Bronchial epithelial cell (primary cell): ENCODE data around the gene RNF169. TPM values are rescaled to one million over a fixed set of nuclear protein-coding genes. Genes with fewer than 3 reads are reported as not detected.

Experiments
- DNase-seq: peaks from one replicate; pipeline ENCODE4 v3.0.0-alpha.2; 2010; ENCODE audit warnings: low read depth
- FAIRE-seq: peaks from 2 replicates; lab custom pipeline; 2011; peaks lifted over from hg19 to GRCh38; lab: Jason Lieb, UNC
- H3K27me3 ChIP-seq: 2 replicates; pipeline ENCODE4 v1.5.1; 2011; ENCODE audit warnings: low read length; ENCODE audit not compliant: control insufficient read depth, insufficient read depth
- H3K36me3 ChIP-seq: 2 replicates; pipeline ENCODE4 v1.5.1; 2011; ENCODE audit warnings: low read length; ENCODE audit not compliant: control insufficient read depth, insufficient read depth
- H3K4me3 ChIP-seq: 2 replicates; pipeline ENCODE4 v1.5.1; 2011; ENCODE audit warnings: mild to moderate bottlenecking, low read depth, low read length, control low read depth
- CTCF ChIP-seq: IDR thresholded peaks from 2 replicates; pipeline ENCODE4 v1.5.1; 2011; ENCODE audit warnings: mild to moderate bottlenecking, moderate library complexity, low read length, control low read depth, inconsistent platforms; ENCODE audit not compliant: insufficient read depth, severe bottlenecking
- total RNA-seq: library from RNA; depleted of rRNA; stranded (reverse); fragments of >200 nt; gene quantifications from 2 replicates; pipeline ENCODE4 v1.2.1, GENCODE V29; 2014

RNF169 gene
- total RNA-seq, 1 donor from 2014 or later = 12.6 TPM

GRCh38 chr11:74721479-74721835 lies 27.2 kb upstream of the RNF169 start:
- no peak overlapping the region for H3K4me3 ChIP-seq
- peaks cover 6% of the 10 kb centered on the region for H3K27me3 ChIP-seq
- FAIRE-seq (no peak), DNase-seq (no peak)
- no peaks in the 10 kb centered on the region for H3K36me3 ChIP-seq
- no peak for TF ChIP-seq CTCF

- no peak overlapping the region for H3K4me3 ChIP-seq
- H3K27me3 ChIP-seq = peaks cover 8% of the 10 kb centered on the region
- DNase-seq (no peak), FAIRE-seq (no peak)
- H3K36me3 ChIP-seq = no peaks in the 10 kb centered on the region
- no peak for TF ChIP-seq CTCF
These were observed 25.1 kb upstream of the RNF169 start for GRCh38 chr11:74723511-74723910.

GRCh38 chr11:74725701-74726100 lies 22.9 kb upstream of the RNF169 start:
- Histone ChIP-seq H3K4me3 (no peak overlapping the region), H3K36me3 (no peaks in the 10 kb centered on the region), H3K27me3 (peaks cover 20% of the 10 kb centered on the region)
- TF ChIP-seq CTCF = no peak
- FAIRE-seq (no peak), DNase-seq (no peak)

GRCh38 chr11:74726547-74727182 lies 22.0 kb upstream of the RNF169 start:
- H3K36me3 ChIP-seq = no peaks in the 10 kb centered on the region
- TF ChIP-seq CTCF = peak; percentile 99
- FAIRE-seq = no peak
- no peak overlapping the region for H3K4me3 ChIP-seq
- peak; percentile 50 for DNase-seq
- peaks cover 23% of the 10 kb centered on the region for H3K27me3 ChIP-seq

- peaks cover 32% of the 10 kb centered on the region for H3K27me3 ChIP-seq
- no peaks in the 10 kb centered on the region for H3K36me3 ChIP-seq
- no peak for TF ChIP-seq CTCF
- H3K4me3 ChIP-seq = no peak overlapping the region
- DNase-seq (no peak), FAIRE-seq (no peak)
These were observed 19.3 kb upstream of the RNF169 start for GRCh38 chr11:74729397-74729796.
